Daoy (cell line): Measurements from ENCODE around the gene HINFP. TPM values are rescaled to one million over a fixed set of nuclear protein-coding genes. Genes with fewer than 3 reads are reported as not detected.
"Not testable (repeated sequence)": the region's sequence is repeated elsewhere in the genome, so short reads cannot be mapped to it uniquely, and the experiment has no call there.

Source experiments
- DNase-seq: peaks from one replicate; pipeline ENCODE4 v3.0.0-alpha.2; 2015; ENCODE audit warnings: low read depth
- total RNA-seq: library from RNA; depleted of rRNA; stranded (reverse); fragments of >200 nt; shearing (Covaris generic); gene quantifications from 2 replicates; pipeline ENCODE4 v1.2.3, GENCODE V29; 2014

HINFP gene
- total RNA-seq, 1 experiment from 2014 or later = 14.4 TPM

DNA sequence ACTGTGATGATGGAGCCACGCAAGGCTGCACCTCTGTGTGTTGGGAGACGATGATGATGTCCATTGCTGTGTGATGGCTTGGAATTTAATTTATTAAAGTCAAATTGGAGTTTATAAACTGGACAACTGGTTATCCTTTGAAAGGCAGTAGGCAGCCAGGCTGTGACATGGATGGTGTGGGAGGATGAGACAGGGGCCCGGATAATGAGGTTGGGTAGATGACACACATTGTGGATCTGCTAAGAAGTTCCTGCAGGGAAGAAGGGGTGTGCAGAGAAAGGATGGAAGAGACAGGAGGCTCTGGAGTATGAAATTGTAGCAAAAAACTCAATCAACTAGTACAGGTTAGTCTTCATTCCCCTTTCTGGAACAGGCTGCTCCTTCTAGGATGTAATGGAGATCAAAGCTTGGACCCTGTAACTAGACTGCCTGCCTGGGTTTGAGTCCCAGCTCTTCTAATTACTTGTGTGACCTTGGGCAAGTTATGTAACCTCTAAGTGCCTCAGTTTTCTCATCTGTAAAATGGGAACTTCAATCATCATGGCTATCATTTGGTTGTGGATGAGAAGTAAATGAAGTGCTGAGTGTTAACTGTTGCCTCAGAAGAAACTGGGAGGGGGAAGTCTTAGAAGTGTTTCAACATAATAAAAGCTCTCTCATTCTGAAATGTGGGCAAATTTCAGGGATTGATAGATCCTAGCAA lies 4.2 kb upstream of the HINFP start:
- no peak for DNase-seq

DNA sequence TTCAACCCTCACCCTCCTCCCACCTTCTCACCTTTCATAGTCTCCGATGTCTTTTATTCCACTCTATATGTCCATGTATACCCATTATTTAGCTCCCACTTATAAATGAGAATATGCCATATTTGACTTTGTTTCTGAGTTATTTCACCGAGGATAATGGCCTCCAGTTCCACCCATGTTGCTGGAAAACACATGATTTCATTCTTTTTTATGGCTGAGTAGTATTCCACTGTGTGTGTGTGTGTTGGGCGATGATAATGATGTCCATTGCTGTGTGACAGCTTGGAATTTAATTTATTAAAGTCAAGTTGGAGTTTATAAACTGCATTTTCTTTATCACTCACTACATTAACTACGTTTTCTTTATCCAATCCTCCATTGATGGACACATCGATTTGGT lies 3.2 kb upstream of the HINFP start:
- no peak for DNase-seq

DNA sequence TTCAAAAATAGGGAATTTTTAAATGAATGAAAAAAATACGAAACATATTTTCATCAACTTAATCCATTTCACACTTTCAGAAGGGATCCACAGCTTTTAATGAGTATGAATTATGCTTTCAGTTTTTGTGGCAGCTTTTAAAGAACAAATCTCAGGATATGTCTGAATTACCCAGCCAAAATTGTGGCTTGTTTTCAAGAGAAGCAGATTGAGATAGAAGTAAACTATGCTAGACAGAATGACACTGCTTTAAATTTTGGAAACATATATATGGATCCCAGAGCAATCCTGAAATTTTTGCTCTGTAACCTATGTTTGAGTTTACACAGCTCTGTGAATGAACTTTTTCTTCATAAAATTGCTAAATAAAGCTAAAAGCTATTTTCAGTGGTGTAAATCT lies 2.4 kb upstream of the HINFP start:
- DNase-seq = no peak

DNA sequence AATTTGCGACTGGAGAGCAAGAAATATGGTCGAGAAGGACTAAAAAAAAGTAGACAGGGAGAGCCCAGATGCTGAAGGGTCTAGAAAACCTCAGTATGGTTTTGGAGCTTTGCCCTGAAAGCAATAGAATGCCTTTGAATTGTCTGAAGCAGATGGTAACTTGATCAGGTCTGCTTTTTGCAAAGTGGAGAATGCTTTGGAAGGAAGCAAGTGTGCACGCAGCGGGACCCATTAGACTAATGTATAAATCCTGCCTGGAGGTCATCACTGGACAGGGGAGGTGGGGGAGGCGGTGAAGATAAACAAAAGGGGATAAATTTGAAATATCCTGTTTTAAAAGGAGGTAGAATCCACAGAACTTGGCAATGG lies 757 bp upstream of the HINFP start:
- peak; percentile 39 for DNase-seq

DNA sequence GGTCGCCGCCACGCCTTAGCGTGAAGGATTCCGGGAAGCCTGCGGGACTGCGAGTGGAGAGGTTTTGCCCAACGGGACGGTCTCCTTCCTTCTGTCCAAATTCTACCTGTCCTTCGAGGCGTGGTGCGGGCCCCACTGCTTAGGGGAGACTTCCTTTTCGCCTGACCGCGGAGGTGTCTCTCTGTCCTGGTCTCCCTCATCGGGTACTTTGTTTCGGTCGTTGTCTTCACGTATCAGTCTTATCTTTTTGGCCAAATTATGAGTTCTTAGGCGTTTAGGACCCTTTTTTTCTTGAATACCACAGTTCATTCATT lies 388 bp downstream of the HINFP start:
- DNase-seq = no peak

DNA sequence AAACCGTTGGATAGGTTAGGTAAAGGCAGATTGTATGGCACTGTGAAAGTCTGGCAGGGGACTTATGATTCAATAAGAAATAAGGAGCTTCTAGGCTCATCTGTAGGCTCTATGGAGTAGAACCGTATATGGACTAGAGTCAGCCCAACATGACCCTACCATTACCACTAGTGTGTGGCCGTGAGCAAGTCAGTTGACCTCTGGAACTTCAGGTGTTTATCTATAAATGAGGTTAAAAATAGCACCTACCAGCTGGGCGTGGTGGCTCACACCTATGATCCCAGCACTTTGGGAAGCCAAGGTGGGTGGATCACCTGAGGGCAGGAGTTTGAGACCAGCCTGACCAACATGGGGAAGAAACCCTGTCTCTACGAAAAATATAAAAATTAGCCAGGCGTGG lies 4.4 kb downstream of the HINFP start:
- no peak for DNase-seq

DNA sequence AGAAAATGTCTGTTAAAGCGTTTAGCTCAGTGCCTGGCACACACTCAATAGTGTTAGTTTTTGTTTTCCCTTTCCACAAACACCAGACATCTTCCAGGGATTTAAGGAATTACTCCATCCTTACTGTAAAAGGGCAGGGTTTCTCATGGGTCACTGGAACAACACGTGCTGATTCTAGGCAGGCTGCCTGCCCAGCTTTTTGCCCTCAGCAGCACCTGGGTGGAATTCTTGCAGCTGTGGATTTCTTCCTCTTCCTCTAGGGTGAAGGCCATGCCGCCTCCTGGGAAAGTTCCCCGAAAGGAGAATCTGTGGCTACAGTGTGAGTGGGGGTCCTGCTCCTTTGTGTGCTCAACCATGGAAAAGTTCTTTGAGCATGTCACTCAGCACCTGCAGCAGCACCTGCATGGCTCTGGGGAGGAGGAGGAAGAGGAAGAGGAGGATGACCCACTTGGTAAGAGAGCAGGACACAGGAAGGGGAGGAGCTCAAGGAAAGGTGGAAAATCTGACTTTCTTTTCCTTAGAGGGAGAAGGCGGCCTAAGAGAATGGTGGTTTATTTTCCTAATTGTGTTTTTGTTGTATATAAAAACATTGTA lies 5.4 kb downstream of the HINFP start:
- no peak for DNase-seq

DNA sequence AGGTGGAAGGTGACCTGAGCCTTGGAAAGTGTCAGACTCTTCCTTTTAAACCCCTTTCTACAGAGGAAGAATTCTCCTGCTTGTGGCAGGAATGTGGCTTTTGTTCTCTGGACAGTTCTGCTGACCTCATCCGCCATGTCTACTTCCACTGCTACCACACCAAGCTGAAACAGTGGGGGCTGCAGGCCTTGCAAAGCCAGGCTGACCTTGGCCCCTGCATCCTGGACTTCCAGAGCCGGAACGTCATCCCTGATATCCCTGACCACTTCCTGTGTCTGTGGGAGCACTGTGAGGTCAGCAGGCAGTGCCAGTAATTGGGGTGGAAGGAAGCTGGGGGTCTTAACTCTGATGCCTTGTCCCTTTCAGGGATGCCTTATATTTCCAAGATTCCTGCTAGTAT lies 9.3 kb downstream of the HINFP start:
- peak; percentile 14 for DNase-seq

DNA sequence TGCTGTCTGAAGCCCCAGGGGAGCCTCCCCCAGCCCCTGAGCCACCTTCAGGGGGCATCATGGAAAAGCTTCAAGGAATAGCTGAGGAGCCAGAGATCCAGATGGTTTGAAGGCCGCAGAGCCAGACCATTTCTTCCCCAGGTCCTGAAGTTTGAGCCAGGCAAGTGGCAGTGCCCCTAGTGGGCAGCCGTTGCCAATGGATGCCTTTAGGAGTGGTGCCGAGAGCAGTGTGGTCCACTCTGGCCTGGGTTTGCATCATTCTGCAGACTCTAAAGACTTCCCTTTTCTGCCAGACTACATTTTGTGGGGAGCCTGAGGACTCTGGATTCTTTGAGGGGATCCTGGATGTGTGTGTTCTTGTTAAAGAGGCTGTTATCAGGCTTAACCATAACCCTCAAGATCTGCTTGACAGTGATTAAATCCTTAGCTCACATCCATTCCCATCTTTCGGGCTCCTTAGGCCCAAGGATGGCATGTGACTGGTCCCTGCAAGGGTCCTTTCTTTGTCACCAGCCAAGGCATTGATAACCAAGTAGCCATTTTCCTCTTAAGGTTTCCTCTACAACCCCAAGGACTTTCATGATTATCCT lies 13.1 kb downstream of the HINFP start:
- no peak for DNase-seq

DNA sequence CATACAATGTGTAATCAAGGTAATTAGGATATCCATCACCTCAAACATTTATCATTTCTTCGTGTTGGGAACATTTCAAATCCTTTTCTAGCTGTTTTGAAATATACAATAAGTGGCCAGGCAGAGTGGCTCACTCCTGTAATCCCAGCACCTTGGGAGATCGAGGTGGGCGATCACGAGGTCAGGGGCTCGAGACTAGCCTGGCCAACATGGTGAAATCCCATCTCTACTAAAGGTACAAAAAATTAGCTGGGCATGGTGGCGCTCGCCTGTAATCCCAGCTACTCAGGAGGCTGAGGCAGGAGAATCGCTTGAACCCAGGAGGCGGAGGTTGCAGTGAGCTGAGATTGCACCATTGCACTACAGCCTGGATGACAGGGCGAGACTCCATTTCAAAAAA lies 17.9 kb downstream of the HINFP start:
- DNase-seq = not testable (repeated sequence)

DNA sequence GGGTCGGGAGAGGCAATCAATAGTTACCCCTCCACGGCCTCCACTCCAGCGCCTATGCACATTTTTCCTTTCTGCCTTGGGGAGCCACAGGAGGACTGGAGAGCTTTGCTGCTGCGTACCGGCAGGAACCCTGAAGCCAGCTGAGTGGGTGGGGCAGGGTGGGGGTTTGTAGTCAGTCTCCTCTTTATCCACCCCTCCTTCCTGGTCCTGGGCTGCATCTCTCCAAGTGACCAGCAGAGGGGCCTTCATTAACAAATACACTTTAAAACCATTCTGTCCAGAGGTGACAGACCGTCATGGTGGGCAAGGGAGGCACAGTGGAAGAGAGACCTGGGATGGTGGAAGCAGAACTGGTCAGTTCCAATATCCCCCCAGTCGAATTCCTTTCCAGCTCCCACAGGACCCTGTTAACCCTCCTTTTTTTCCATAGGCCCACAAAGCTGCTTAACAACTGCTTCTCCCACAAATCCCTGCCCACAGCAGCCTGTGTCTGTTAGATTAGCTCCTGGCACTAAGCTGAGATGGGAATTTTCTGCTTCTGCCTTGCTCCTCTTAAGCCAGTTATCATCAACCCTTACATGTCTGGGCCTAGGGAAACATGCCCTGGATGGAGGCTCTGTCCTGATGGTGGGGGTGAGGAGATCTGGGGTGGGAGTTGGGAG lies 23.6 kb downstream of the HINFP start:
- peak; percentile 67 for DNase-seq

DNA sequence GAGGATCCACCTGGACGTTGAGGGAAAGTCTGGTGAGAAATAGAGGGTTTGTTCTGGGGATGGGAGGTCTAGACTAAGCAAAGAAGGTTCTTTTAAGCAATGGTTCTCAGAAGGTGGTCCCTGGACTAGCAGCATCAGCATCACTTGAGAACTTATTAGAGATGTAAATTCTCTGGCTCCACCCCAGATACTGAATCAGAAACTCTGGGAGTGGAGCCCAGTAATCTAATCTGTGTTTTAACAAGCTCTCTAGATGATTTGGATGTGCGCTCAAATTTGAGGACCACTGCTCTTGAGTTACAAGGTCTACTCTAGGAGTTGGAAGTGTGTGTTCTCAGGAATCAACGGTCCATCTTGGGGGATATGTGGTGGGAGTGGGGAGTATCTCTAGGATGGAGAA lies 24.2 kb downstream of the HINFP start:
- no peak for DNase-seq

DNA sequence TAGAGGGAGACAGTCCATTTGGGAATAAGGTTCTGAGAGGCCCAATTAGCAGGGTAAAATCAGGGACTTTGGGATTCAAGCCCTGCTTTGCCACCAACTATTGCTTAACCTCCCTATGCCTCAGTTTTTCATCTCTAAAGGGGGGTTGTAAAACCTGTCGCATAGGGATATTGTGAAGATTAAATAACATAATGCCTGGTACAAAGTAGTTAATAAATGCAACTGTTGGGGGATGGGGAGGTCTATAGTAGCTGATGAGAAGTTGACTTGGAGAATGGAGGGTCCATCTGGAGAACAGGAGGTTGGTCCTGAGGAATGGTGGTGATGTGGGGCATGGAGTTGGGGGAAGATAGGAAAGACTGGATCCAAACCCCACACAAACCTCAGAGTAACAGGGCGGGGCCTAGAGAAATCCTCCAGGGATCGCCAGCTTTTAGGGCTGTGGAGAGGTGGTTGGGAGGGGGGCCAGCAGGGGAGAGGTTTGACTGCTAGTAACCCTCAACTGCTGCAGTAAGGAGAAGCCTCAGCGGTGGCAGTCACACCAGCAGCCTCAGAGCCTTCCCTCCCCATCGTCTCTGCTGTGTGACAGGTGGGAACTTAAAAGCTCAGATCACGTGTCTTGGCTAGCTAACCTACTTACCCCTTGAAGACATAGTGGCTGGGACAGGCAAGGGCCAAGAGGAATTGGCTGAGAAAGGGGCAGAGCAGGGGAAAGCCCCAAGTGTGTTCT lies 26.4 kb downstream of the HINFP start:
- no peak for DNase-seq

DNA sequence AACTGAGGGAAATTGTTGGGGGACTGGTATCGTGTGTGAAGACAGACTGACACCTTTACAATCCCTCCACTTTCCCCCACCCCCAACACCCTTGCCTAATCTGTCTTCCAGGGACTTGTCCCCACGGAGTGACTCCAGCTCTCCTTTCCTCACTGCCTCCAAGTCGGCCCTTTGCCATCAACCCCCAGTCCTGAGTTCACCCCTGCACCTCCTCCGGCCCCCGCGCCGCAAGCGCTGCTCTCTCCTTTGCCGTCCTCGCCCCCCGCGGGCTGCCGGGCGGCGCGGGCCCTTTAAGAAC lies 27.3 kb downstream of the HINFP start:
- DNase-seq = no peak

DNA sequence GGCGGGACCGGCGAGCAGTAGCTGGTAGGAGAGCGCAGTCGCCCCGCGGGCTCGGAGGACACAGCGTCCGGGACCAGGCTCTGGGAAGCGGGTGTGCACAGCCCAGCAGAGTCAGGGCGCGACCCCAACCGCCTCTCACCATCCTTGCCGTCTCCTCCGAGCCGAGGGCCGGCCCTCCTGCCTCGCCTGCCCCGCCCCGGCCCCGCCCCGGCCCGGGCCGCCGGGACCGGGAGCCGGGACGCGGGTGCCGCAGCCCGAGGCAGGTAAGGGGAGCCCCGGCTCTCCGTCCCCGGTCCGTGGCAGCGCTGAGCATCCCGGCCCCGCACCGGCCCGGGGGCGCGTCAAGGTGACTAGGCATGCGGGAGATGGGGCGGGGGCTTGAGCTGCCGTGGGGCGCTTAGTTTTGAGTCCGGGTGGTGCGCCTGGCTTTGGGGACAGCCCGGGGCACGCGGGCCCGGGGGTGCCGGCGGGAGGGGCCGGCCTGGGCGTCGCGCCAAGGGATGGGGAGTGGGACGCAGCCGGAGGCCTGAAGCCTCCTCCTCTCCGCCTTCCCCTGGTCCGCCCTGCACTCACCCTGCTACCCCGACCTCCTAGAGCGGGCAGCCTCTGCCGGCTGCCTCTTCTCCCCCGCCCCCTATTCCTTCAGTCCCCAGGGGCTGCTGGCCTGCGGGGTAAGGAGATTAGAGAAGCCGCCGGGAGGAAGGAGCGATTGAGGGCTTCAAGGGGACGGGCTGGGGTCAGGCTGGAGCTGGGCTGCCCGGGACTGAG lies 27.8 kb downstream of the HINFP start, which contains the start of gene ABCG4:
Gene ABCG4 (plus strand): TSS at position 35 of the 768 bp plus-strand sequence. CDS start 914 bp downstream, outside the sequence.
- DNase-seq = peak; percentile 16

DNA sequence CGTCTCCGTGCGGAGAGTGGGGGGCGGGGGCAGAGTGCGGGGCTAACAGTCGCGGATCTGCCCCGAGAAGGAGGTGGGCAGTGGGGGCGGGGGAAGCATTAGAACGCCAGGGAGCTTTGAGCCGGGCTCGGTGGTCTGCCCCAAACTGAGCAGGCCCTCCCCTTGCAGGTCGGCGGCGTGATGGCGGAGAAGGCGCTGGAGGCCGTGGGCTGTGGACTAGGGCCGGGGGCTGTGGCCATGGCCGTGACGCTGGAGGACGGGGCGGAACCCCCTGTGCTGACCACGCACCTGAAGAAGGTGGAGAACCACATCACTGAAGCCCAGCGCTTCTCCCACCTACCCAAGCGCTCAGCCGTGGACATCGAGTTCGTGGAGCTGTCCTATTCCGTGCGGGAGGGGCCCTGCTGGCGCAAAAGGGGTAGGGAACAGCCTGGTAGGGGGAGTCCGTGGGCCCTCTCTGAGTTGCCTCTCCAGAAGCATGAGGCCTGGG lies 28.5 kb downstream of the HINFP start:
- DNase-seq = no peak

DNA sequence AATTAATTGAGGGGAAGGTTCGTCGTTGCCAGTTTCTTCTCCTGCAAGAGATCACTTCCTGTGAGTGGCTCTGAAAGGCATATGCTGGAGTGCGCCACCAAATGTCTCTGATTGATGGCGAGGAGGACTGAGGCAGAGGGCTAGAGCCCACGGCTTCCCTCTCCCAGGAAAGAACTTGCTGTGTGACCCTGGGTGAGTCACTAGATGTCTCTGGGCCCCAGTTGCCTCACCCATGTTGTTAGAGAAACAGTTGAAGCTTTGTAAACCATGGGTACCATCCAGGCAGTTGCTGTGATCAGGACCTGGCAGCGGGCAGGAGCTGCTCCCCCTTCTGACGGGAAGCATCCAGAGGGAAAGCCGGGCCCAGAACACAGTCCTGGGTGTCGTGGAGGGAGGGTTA lies 30.7 kb downstream of the HINFP start:
- no peak for DNase-seq

DNA sequence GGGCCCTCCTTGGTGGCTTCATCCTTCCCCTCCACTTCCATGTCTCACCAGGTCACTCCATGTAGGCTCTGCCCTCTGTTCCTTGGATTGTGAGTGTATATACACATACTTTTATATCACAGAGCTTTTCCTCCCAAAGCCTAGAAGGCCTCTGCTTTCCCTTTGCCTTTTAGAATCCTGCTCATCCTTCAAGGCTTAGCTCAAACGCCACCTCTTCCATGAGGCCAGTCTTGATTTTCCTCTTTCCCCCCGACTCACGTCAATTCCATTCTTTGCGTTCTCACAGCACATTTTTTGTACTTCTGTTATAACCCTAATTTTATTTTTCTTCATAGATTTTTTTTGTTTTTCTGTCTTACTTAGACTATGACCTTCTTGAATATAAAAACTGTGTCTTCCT lies 31.2 kb downstream of the HINFP start:
- no peak for DNase-seq

DNA sequence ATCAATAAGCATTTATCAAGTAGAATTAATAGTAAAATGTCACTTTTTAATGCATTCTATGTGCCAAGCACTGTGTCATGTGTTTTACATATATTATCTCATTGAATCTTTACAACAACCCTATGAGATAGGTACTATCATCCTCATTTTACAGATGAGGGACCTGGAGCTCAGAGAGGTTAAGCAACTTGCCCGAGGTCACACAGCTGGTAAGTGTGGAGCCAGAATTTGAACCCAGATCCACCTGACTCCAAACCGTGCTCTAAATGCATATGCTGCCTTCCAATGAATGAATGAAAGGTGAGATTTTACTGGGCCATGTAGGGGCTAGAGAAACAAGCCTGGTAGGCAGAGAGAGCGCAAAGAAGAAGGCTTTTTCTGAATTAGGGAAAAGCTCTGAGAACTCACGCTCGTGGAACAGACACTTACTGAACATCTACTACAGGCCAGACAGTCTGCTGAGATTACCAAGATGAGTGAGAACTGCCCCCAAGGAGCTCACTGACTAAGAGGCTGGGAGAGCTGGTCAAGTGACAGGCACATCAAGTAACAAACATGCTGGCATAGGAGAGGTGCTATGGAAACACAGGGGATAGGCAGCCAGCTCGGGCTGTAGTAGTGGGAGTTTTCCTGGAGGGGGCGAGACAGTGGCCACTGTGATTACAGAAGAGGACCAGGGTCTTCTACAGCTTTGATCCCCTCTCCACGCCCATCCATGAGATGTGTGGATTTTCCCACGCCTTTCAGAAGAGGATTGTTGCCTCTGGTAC lies 31.9 kb downstream of the HINFP start:
- DNase-seq = no peak

DNA sequence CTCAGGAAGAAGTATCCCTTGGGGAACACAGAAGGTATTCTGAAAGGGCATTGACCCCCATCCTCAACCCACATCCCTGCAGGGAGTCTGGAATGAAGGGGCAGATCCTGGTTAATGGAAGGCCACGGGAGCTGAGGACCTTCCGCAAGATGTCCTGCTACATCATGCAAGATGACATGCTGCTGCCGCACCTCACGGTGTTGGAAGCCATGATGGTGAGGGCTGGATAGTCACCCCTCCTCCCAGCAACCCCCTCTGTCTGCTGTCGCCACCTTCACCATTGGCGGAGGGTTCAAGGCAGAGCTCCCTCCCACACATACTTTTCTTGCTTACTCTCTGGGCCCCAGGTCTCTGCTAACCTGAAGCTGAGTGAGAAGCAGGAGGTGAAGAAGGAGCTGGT lies 32.8 kb downstream of the HINFP start:
- no peak for DNase-seq
